ENCODE results near the gene HLA-DPB1. TPM values are rescaled to one million over a fixed set of nuclear protein-coding genes. Genes with fewer than 3 reads are reported as not detected.
A peak's percentile ranks its signal among the peaks of the same experiment; 100 is the strongest.

HLA-DPB1 gene
- 826 TPM for total RNA-seq (2013)
- polyA plus RNA-seq = 100 to 1,000 TPM; 569 to 682 (median 676) TPM
- 270 and 484 TPM in 2 replicates for polyA minus RNA-seq
- 91.8 to 520 (median 329) reads per million in 11 experiments for total RNA-seq

DNA sequence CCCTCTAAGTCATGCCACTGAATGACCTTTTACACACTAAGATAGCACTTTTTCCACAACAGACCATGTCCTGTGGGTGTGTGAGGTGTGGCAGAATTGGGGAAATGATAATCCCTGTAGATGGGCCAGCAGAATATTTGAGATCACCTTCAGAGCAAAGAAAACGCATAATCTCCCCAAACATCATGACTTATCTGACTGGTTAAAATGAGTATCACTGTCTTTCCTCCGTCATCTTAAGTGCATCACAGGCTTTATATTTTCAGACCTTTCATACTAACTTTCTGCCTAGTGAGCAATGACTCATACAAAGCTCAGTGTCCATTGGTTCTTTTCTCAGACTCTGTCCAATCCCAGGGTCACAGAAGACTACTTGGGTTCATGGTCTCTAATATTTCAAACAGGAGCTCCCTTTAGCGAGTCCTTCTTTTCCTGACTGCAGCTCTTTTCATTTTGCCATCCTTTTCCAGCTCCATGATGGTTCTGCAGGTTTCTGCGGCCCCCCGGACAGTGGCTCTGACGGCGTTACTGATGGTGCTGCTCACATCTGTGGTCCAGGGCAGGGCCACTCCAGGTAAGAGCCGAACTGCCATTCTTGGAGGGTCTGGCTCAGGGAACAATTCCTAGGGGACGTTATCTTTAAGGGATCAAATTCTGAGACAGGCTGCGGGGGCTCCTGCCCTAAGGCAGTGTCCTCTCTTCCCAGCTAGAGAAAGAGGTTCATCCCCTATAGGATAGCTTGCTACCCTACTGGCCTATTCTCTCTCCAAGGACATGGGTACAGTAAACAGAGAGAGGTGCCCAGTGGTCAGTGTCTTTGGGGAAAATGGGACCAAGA, at the start of gene HLA-DPB1:
Gene HLA-DPB1 (plus strand): TSS at position 423 of the 838 bp plus-strand sequence. CDS start 52 bp downstream, at position 475.
- H2AFZ ChIP-seq (ENCODE audit: insufficient read depth, low read depth, low read length, poor library complexity, severe bottlenecking) = peak within 1 kb of the TSS; percentile 70
- H3K79me2 ChIP-seq (ENCODE audit: insufficient read depth, low read length) = peaks cover 70% of the 10 kb centered on the region
- H3K27me3 ChIP-seq (ENCODE audit: control insufficient read depth in 2 of 2, insufficient read depth in 2 of 2, low read length in 2 of 2) = no peaks in the 10 kb centered on the region
- intact Hi-C loops (cut with micrococcal nuclease) = no loop called here
- peak within 1 kb of the TSS; percentile 73 for H3K9ac ChIP-seq (ENCODE audit: insufficient read depth, low read length, poor library complexity, severe bottlenecking)
- H3K36me3 Mint-ChIP-seq = peaks cover 33 to 55% of the 10 kb centered on the region in 2 donors
- no peaks in the 10 kb centered on the region for H3K9me3 Mint-ChIP-seq
- H3K27ac ChIP-seq (ENCODE audit: low read depth in 1 of 2, low read length in 2 of 2) = peak within 1 kb of the TSS; percentile 80 to 88
- H3K4me3 Mint-ChIP-seq = peak within 1 kb of the TSS; percentile 94 to 96
- 8% methylated on average over 8 of the region's 10 CpGs for WGBS (ENCODE audit: insufficient coverage)
- H3K9me3 ChIP-seq (replicated peaks in 1 of 2; ENCODE audit: control insufficient read depth in 1 of 2, insufficient read depth in 1 of 2, low read length in 2 of 2) = no peaks in the 10 kb centered on the region
- H3K4me1 Mint-ChIP-seq = peaks cover 73% of the 10 kb centered on the region
- DNase-seq = peak; percentile 77 to 91 (median 90)
- peaks cover 2 to 11% of the 10 kb centered on the region in 2 donors for H3K36me3 ChIP-seq (replicated peaks in 1 of 2; ENCODE audit: control insufficient read depth in 1 of 2, insufficient read depth in 2 of 2, low read length in 2 of 2)
- H4K20me1 ChIP-seq (ENCODE audit: insufficient read depth, low read length) = peaks cover 25% of the 10 kb centered on the region
- H3K27ac Mint-ChIP-seq = peak within 1 kb of the TSS; percentile 94 to 98 (median 97)
- peaks cover 0 to 4% (median 2%) of the 10 kb centered on the region in 3 donors for H3K27me3 Mint-ChIP-seq (ENCODE audit: low read depth in 3 of 3)
- TF ChIP-seq, protein P1, sequence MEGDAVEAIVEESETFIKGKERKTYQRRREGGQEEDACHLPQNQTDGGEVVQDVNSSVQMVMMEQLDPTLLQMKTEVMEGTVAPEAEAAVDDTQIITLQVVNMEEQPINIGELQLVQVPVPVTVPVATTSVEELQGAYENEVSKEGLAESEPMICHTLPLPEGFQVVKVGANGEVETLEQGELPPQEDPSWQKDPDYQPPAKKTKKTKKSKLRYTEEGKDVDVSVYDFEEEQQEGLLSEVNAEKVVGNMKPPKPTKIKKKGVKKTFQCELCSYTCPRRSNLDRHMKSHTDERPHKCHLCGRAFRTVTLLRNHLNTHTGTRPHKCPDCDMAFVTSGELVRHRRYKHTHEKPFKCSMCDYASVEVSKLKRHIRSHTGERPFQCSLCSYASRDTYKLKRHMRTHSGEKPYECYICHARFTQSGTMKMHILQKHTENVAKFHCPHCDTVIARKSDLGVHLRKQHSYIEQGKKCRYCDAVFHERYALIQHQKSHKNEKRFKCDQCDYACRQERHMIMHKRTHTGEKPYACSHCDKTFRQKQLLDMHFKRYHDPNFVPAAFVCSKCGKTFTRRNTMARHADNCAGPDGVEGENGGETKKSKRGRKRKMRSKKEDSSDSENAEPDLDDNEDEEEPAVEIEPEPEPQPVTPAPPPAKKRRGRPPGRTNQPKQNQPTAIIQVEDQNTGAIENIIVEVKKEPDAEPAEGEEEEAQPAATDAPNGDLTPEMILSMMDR (IDR thresholded peaks at IDR 0.05) = no peak
- H3K4me3 ChIP-seq (replicated peaks in 1 of 3; ENCODE audit: low read depth in 2 of 3, low read length in 3 of 3) = peak within 1 kb of the TSS; percentile 75 to 100 (median 95)
- H3K4me2 ChIP-seq (replicated peaks; ENCODE audit: extremely low read depth, low read length, poor library complexity, severe bottlenecking) = peak within 1 kb of the TSS; percentile 96
- peaks cover 74 to 89% of the 10 kb centered on the region in 2 donors for H3K4me1 ChIP-seq (ENCODE audit: control insufficient read depth in 1 of 2, insufficient read depth in 2 of 2, low read length in 2 of 2)

DNA sequence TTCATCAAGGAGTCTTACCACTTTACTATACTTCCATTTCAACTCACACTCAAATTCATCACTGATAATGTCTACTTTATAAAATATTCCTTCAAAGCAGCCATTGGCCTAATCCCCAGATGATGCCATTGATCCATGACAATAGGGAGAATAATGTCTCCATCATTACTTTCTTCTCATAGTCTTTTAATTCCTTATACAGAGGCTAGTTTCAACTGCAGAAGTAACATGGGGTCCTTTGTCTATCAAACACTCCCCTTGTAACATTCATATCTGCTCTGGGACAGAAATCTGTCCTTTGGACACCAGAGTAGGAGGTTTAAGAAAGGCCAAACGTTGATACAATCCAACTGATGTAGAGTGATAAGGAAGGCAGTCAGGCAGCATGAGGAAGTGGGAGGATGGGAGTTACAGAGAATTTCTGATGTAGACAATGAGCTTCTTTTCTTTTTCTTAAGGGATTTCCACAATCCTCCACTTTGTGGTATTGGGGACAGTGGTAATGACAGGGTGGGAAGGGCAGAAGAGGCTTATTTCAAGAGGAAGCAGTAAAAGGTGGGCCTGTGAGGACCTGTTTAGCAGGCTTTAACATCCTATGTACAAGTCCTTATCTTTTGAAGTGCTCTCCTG, 47.5 kb upstream of the HLA-DPB1 start:
- Mint-ChIP-seq H3K27ac (peak overlapping the region; percentile 93 to 100 (median 98)), H3K36me3 (no peaks in the 10 kb centered on the region), H3K4me3 (peak overlapping the region in 1 of 2 donors; percentile 67), H3K27me3 (ENCODE audit: low read depth in 3 of 3) (peaks cover 0 to 2% (median 0%) of the 10 kb centered on the region in 3 donors), H3K9me3 (peaks cover 0 to 4% (median 0%) of the 10 kb centered on the region in 7 donors), H3K4me1 (peaks cover 44% of the 10 kb centered on the region)
- Histone ChIP-seq H3K27me3 (ENCODE audit: control insufficient read depth in 2 of 2, insufficient read depth in 2 of 2, low read length in 2 of 2) (no peaks in the 10 kb centered on the region), H3K36me3 (replicated peaks in 1 of 2; ENCODE audit: control insufficient read depth in 1 of 2, insufficient read depth in 2 of 2, low read length in 2 of 2) (no peaks in the 10 kb centered on the region), H3K4me1 (ENCODE audit: control insufficient read depth in 1 of 2, insufficient read depth in 2 of 2, low read length in 2 of 2) (peaks cover 36 to 41% of the 10 kb centered on the region in 2 donors), H2AFZ (ENCODE audit: insufficient read depth, low read depth, low read length, poor library complexity, severe bottlenecking) (no peak overlapping the region), H3K79me2 (ENCODE audit: insufficient read depth, low read length) (no peaks in the 10 kb centered on the region), H4K20me1 (ENCODE audit: insufficient read depth, low read length) (no peaks in the 10 kb centered on the region), H3K4me3 (replicated peaks in 1 of 3; ENCODE audit: low read depth in 2 of 3, low read length in 3 of 3) (peak overlapping the region in 1 of 3 experiments; percentile 24), H3K4me2 (replicated peaks; ENCODE audit: extremely low read depth, low read length, poor library complexity, severe bottlenecking) (peak overlapping the region; percentile 28), H3K9ac (ENCODE audit: insufficient read depth, low read length, poor library complexity, severe bottlenecking) (no peak overlapping the region), H3K27ac (ENCODE audit: low read depth in 1 of 2, low read length in 2 of 2) (peak overlapping the region; percentile 91 to 96), H3K9me3 (replicated peaks in 1 of 2; ENCODE audit: control insufficient read depth in 1 of 2, insufficient read depth in 1 of 2, low read length in 2 of 2) (no peaks in the 10 kb centered on the region)
- peak; percentile 22 to 56 (median 29) for DNase-seq
- TF ChIP-seq, protein P1 (IDR thresholded peaks at IDR 0.05) = no peak
- intact Hi-C loops (cut with micrococcal nuclease) = loop anchor here (5.0 to 10.0 kb wide), 2 partner anchors 44 to 116 kb away; partner anchors contain the start of gene HLA-DPA1 (in 1 of the 2)
- WGBS (ENCODE audit: insufficient coverage) = no CpG with 5 or more reads among the region's 1 CpG
